SU-DHL-6 (cell line): ENCODE data around the gene PAWR.

Source experiments
- CTCF ChIP-seq: fragments of 200-600 bp; sonication (generic); IDR thresholded peaks from one replicate; pipeline ENCODE4 v1.5.1; 2017; ENCODE audit warnings: antibody characterized with exemption, mild to moderate bottlenecking, low read length, moderate library complexity; ENCODE audit not compliant: insufficient read depth, poor library complexity, severe bottlenecking
- EZH2phosphoT487 ChIP-seq: fragments of 200-600 bp; sonication (generic), shearing (Covaris generic); conservative IDR thresholded peaks from 2 replicates; pipeline ENCODE4 v1.6.1; 2018; ENCODE audit warnings: mild to moderate bottlenecking, antibody characterized with exemption, low read length, moderate library complexity, mixed read lengths

GRCh38 chr12:79689061-79689476 is 1.7 kb downstream of the PAWR start:
- TF ChIP-seq CTCF: no peak
- TF ChIP-seq EZH2phosphoT487: no peak
